T-helper 17 cell (primary cell): ENCODE measurements around the gene PMPCA. TPM values are rescaled to one million over a fixed set of nuclear protein-coding genes. Genes with fewer than 3 reads are reported as not detected.

Experiments used
- ATAC-seq: fragments of 150-1000 bp; cut with Tn5 transposase; 2 replicates; pipeline ENCODE4 v1.10.0; 2021; ENCODE audit warnings: mild to moderate bottlenecking, moderate library complexity
- DNase-seq, 3 donors: peaks; one replicate each; pipeline versions ENCODE4 v3.0.0 to v3.0.0-alpha.2; 2020 to 2021
- H3K9me3 ChIP-seq: one replicate; pipeline ENCODE4 v1.7.0; 2013; ENCODE audit warnings: low read length, mild to moderate bottlenecking; ENCODE audit not compliant: control insufficient read depth, poor library complexity, severe bottlenecking
- H3K27ac Mint-ChIP-seq: one replicate; pipeline ENCODE4 v1.8.0; 2022; ENCODE audit warnings: mild to moderate bottlenecking, moderate library complexity, mixed read lengths
- H3K27me3 Mint-ChIP-seq: one replicate; pipeline ENCODE4 v1.8.0; 2022; ENCODE audit warnings: mixed read lengths
- H3K36me3 Mint-ChIP-seq: one replicate; pipeline ENCODE4 v1.8.0; 2022; ENCODE audit warnings: low read depth, mixed read lengths
- H3K4me1 Mint-ChIP-seq: one replicate; pipeline ENCODE4 v1.8.0; 2022; ENCODE audit warnings: mild to moderate bottlenecking, mixed read lengths
- H3K4me3 Mint-ChIP-seq: one replicate; pipeline ENCODE4 v1.8.0; 2022; ENCODE audit warnings: mild to moderate bottlenecking, moderate library complexity, mixed read lengths
- total RNA-seq, 4 donors: library from RNA in 2 of 4; stranded (reverse) in 2 of 4; gene quantifications; one replicate each; pipeline ENCODE4 v1.2.3 and lab custom pipeline; 2022 to 2026

Gene PMPCA
- total RNA-seq, 2 donors from 2014 or later, result 62.2 to 80.3 TPM

DNA sequence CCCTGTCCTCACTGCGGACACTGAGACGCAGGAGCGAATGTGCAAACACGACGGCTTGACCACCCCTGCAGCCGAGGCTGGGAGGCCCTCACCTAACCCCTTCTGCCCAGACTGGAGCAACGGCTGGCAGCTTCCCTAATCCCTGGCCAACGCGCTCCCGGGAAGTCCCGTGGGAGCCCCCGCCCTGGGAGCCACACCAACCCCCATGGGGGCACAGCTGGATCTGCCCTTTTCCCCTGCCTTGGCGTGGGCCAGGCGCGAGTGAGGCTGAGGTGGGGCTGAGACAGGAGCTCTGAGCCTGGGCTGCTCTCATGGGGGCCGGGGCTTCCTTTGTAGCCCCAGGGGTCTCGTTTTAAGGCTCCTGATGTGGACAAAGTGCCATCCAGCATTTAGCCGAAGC is 42.3 kb upstream of the PMPCA start:
- Mint-ChIP-seq H3K27ac (no peak overlapping the region), H3K4me3 (no peak overlapping the region), H3K27me3 (no peaks in the 10 kb centered on the region), H3K36me3 (no peaks in the 10 kb centered on the region), H3K4me1 (peaks cover 5% of the 10 kb centered on the region)
- ATAC-seq (no peak), DNase-seq (no peak)
- H3K9me3 ChIP-seq, result no peaks in the 10 kb centered on the region

DNA sequence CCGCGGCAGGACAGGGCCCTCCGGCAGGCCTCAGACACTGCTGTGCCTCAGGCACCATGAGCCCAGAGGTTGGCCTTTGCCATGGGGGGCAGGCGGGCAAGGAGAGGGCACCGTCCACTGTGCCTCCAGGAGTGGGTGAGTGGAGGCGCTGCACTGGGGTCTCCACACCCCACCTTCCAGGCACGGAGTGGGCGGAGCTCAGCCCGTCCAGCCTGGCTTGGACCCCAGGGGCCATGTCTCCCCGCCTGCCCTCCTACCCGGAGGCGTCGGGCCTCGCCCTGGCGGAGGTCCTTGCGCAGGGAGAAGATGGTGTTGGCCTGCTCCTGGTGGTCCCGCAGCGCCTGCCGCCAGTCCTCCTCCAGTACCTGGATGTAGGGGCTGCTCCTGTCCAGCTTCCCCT is 40.4 kb upstream of the PMPCA start:
- Mint-ChIP-seq H3K4me3 (no peak overlapping the region), H3K36me3 (no peaks in the 10 kb centered on the region)

GRCh38 chr9:136370687-136371532 is 39.5 kb upstream of the PMPCA start:
- ATAC-seq (no peak), DNase-seq (no peak)
- H3K27me3 Mint-ChIP-seq, result no peaks in the 10 kb centered on the region
- no peak overlapping the region for H3K27ac Mint-ChIP-seq
- no peaks in the 10 kb centered on the region for H3K36me3 Mint-ChIP-seq
- no peaks in the 10 kb centered on the region for H3K9me3 ChIP-seq
- H3K4me3 Mint-ChIP-seq, result no peak overlapping the region
- peaks cover 2% of the 10 kb centered on the region for H3K4me1 Mint-ChIP-seq

More for the DNA sequence above, 40.4 kb upstream of the PMPCA start:
- DNase-seq (no peak), ATAC-seq (no peak)
- no peaks in the 10 kb centered on the region for H3K9me3 ChIP-seq
- Mint-ChIP-seq H3K27me3 (no peaks in the 10 kb centered on the region), H3K27ac (no peak overlapping the region), H3K4me1 (peaks cover 5% of the 10 kb centered on the region)

DNA sequence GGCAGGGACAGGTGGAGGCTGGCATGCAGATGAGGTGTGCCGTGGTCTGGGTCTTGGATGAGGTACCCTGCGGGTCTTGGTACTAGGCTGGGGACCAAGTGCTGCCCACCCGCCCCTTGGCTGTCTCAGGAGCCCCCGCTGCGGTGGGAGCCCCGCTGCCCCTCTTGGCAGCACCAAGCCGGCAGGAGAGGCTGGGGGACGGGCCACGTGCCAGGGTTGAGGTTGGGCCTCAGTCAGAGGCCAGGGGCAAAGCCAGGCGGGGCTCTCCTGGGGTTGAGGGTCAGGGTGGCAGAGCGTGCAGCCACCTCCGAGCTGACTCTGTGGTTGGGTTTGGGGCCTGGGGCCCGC is 39.0 kb upstream of the PMPCA start:
- Mint-ChIP-seq H3K27me3 (no peaks in the 10 kb centered on the region), H3K36me3 (no peaks in the 10 kb centered on the region), H3K4me3 (no peak overlapping the region), H3K4me1 (no peaks in the 10 kb centered on the region), H3K27ac (no peak overlapping the region)
- ATAC-seq, result no peak
- DNase-seq, result no peak
- no peaks in the 10 kb centered on the region for H3K9me3 ChIP-seq

DNA sequence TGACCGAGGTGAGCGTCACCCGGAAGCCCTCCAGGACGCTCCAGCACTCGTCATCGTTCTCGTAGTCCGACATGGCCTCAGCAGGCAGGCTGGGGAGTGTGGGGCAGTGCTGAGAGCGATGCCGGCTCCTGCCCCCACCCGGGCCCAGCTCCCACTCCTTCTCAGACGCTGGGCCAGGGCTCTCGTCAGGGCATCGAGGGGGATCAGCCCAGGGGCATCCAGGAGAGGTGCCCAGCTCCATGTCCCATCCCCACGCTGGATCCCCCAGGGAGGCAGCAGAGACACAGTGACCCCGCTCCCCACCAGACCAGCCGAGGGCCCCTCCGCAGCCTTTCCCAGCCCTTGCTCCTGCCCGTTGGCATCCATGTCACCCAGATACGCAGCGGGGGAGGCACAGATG is 38.5 kb upstream of the PMPCA start:
- Mint-ChIP-seq H3K27ac (no peak overlapping the region), H3K36me3 (no peaks in the 10 kb centered on the region), H3K27me3 (no peaks in the 10 kb centered on the region), H3K4me3 (no peak overlapping the region), H3K4me1 (no peaks in the 10 kb centered on the region)
- no peak for DNase-seq
- no peaks in the 10 kb centered on the region for H3K9me3 ChIP-seq
- ATAC-seq, result no peak

- H3K27ac Mint-ChIP-seq, result peak overlapping the region; percentile 16
- H3K27me3 Mint-ChIP-seq, result no peaks in the 10 kb centered on the region
- peak overlapping the region; percentile 31 for H3K4me3 Mint-ChIP-seq
- H3K4me1 Mint-ChIP-seq, result no peaks in the 10 kb centered on the region
- DNase-seq (no peak), ATAC-seq (no peak)
- no peaks in the 10 kb centered on the region for H3K36me3 Mint-ChIP-seq
- no peaks in the 10 kb centered on the region for H3K9me3 ChIP-seq
These were observed 37.7 kb upstream of the PMPCA start for GRCh38 chr9:136372561-136373299.

DNA sequence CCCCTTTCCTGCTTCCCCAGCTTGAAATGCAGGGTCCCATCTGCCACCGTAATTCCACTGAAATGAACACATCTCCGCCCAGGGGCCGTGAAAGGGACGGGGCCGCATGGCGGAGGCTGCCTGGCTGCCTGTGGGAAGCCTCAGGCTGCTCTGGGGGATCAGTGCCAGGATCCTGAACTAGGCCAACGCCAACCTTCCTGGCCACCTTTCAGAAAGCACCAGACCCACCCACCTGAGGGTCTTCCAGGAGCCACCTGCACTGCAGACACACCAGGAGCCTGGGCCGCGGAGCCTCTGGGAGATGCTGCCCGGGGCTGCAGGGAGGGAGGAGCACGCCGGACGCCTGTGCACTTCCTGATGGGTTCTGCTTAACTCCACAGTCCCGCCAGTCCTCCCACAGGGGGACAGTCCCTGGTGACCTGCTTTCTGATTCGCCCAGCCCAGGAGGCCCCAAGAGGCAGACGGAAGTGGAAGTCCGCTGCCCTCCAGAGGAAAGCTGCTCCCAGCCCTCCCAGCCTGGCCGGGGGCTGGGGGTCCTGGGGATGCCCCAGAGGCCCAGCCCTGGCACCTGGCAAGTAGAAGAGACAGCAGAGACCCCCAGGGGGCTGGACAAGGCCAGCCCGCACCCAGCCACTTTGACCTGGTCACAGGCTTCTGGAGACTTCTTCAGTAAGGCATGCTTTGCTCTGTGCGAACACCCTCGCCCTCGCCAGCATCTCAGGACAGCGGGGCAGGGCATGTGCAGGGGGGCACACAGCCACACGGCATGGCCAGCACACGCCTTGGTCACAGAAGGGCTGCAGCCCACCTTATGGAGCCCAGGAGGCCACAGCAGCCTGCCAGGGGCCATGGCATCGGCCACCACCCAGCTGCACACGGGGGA is 36.9 kb upstream of the PMPCA start, which contains the start of gene CARD9:
Gene CARD9, minus strand, starts transcription at position 370 of the 883 bp plus-strand sequence. CDS start 1,591 bp downstream, outside the sequence.
- no peaks in the 10 kb centered on the region for H3K4me1 Mint-ChIP-seq
- ATAC-seq (peak; percentile 50), DNase-seq (no peak)
- no peaks in the 10 kb centered on the region for H3K36me3 Mint-ChIP-seq
- H3K27ac Mint-ChIP-seq, result peak within 1 kb of the TSS; percentile 16
- H3K9me3 ChIP-seq, result no peaks in the 10 kb centered on the region
- peak within 1 kb of the TSS; percentile 31 for H3K4me3 Mint-ChIP-seq
- H3K27me3 Mint-ChIP-seq, result no peaks in the 10 kb centered on the region

DNA sequence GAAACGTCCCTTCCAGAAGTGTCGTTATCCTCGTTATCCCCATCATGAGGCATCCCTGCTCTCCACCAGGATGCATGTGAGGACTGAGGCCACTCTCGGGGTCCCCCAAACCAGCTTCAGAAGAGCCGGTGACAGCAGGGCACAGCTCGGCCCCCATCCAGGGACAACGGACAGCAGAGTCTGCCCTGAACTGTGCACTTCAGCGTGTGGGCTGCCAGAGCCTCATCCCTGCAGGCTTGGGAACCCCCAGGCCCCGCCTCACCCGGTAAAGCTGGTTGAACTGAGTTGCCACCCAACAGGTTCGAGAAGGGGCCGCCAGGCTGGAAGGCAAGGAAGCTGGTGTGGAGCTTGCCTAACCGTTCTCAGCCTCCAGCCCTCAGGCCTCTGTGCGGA is 36.3 kb upstream of the PMPCA start:
- H3K4me3 Mint-ChIP-seq, result no peak overlapping the region
- DNase-seq (no peak), ATAC-seq (no peak)
- H3K27ac Mint-ChIP-seq, result no peak overlapping the region
- H3K36me3 Mint-ChIP-seq, result no peaks in the 10 kb centered on the region
- no peaks in the 10 kb centered on the region for H3K9me3 ChIP-seq
- H3K4me1 Mint-ChIP-seq, result no peaks in the 10 kb centered on the region
- H3K27me3 Mint-ChIP-seq, result no peaks in the 10 kb centered on the region

DNA sequence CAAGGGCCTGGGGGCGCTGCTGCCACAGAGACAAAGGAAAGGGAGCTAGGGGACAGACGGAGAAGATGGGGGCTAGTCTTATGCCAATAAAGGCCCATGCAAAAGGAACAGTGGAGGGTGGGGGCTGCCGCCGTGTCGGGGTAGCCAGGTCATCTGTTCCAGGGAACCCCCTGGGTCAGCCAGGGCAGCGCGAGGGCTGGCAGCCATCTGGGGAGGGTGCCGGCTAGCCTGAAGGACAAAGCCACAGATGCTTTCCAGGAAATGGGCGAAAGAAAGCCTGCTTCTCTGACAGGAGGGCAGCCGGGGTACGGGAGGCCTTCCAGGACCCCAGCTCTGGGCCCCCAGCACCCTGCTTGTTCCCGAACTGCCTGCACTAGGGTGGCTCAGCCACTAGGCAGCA is 35.4 kb upstream of the PMPCA start:
- DNase-seq, result no peak
- no peak overlapping the region for H3K4me3 Mint-ChIP-seq
- H3K27me3 Mint-ChIP-seq, result no peaks in the 10 kb centered on the region
- ATAC-seq, result no peak
- no peaks in the 10 kb centered on the region for H3K9me3 ChIP-seq
- H3K27ac Mint-ChIP-seq, result no peak overlapping the region
- no peaks in the 10 kb centered on the region for H3K36me3 Mint-ChIP-seq
- H3K4me1 Mint-ChIP-seq, result no peaks in the 10 kb centered on the region

DNA sequence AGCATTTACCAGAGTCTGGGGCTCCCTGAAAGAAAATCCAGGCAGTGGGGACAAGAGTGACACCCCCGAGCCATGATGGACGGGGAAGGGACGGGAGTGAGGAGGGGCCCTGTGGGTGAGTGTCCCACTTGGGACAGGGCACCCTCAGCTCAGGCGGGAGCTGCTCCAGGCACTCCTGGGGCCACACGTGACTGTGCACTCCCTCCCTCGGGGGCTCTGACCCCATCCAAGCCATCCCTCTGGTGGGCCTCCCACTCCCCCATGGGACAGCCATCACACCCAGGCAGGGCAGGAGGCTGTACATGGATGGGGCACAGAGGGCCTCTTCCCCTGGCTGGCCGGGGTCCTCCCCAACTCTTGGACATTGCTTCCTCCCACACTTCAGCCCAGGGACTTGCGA is 34.0 kb upstream of the PMPCA start:
- no peaks in the 10 kb centered on the region for H3K9me3 ChIP-seq
- no peak overlapping the region for H3K27ac Mint-ChIP-seq
- ATAC-seq (no peak), DNase-seq (no peak)
- no peak overlapping the region for H3K4me3 Mint-ChIP-seq
- no peaks in the 10 kb centered on the region for H3K4me1 Mint-ChIP-seq
- no peaks in the 10 kb centered on the region for H3K36me3 Mint-ChIP-seq
- no peaks in the 10 kb centered on the region for H3K27me3 Mint-ChIP-seq

DNA sequence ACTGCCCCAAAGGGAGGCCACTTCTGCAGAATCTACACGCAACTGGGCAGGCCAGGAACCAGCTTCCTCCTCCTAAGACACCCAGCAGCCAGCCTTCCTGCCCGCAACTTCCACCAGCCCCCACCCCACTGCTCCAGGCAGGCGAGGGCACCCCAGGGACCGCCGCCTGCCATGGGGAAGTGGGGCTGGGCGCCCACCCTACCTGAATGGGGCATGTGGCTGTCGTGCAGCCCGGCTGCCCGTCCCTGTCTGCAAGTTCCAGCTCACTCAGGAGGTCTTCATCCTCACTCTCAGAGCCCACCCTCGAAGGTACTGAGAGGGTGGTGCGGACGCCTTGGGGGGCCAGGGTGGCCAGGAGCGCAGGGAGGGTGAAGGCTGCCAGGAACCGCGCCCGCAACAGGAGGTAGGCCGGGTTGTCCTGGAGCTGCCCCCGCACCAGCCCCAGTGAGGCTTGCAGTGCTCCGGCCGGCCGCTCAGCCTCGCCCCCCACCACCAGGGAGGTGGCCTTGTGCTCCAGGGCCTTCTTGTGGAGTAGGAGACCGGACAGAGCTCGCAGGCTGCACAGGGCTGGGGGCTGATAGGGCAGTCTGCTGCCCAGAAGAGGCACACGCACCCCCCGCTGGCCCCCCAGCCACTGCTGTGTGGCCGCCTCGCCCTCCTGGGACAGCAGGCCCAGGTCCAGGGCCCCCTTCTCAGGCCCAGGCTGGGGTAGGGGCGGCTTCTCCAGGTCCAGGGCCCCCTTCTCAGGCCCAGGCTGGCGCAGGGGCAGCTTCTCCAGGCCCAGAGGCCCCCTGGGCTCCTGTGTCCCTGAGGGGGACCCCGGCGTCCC is 32.9 kb upstream of the PMPCA start:
- no peak for ATAC-seq
- Mint-ChIP-seq H3K4me3 (no peak overlapping the region), H3K27me3 (no peaks in the 10 kb centered on the region), H3K27ac (no peak overlapping the region), H3K36me3 (no peaks in the 10 kb centered on the region), H3K4me1 (no peaks in the 10 kb centered on the region)
- no peaks in the 10 kb centered on the region for H3K9me3 ChIP-seq
- no peak for DNase-seq

DNA sequence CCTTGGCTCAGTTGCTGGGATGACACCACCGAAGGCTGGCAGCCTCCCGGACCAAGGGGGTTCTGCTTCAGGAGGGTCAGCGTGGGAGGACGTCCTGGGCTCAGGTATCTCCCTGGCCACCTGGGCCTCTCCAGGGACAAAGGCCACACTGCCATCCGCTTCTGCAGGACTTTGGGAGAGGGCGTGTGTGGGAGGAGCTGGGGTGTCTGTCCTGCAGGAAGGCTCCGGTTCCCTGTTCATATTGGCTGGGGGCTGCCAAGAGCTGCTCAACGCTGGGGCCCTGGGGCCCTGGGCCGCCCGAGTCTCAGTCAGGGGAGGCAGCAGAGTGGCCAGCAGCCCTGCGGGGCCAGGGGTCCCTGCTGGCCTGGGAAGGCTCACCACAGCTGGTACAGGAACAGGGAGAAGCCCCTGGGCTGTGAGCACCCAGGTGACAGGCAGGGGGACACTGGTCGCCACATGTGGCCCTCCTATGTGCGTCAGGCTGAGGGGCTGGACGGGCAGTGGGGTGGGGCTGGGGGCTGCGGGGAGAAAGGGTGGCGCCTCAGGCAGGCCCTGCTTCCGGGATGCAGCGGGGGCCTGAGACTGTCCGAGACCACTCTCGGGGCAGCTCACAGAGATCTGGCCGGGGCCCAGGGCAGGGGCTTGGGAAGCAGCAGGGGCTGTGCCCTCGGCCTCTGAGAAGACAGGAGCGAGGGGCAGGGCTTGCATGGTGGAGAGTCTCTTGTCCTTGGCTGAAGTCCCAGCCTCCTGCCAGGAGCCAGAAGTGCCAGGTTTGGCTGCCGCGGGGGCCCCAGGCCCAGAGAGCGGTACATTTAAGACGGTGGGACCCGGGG is 32.1 kb upstream of the PMPCA start:
- no peaks in the 10 kb centered on the region for H3K9me3 ChIP-seq

More for the DNA sequence above, 32.1 kb upstream of the PMPCA start:
- DNase-seq, result no peak
- Mint-ChIP-seq H3K4me3 (no peak overlapping the region), H3K27ac (no peak overlapping the region), H3K27me3 (no peaks in the 10 kb centered on the region), H3K4me1 (no peaks in the 10 kb centered on the region), H3K36me3 (no peaks in the 10 kb centered on the region)
- ATAC-seq, result no peak
